HG02884 (cell line): ENCODE results near the gene GTF2IRD1.

Experiments used
- ATAC-seq: cut with Tn5 transposase; IDR thresholded peaks from one replicate; pipeline ENCODE4 v1.9.1; 2021; ENCODE audit warnings: mild to moderate bottlenecking, moderate library complexity; ENCODE audit not compliant: unreplicated experiment

The GTF2IRD1 gene

GRCh38 chr7:74464931-74465886 is 11.5 kb downstream of the GTF2IRD1 start:
- no peak for ATAC-seq

GRCh38 chr7:74466196-74466813 is 12.6 kb downstream of the GTF2IRD1 start:
- no peak for ATAC-seq

- no peak for ATAC-seq
Observed at GRCh38 chr7:74467876-74468275, 14.2 kb downstream of the GTF2IRD1 start.

GRCh38 chr7:74470504-74470903 is 16.8 kb downstream of the GTF2IRD1 start:
- ATAC-seq = no peak

GRCh38 chr7:74473116-74473515 is 19.4 kb downstream of the GTF2IRD1 start:
- no peak for ATAC-seq

- ATAC-seq = no peak
Observed at GRCh38 chr7:74474271-74474865, 20.7 kb downstream of the GTF2IRD1 start.

GRCh38 chr7:74475243-74475986 is 21.7 kb downstream of the GTF2IRD1 start:
- no peak for ATAC-seq

GRCh38 chr7:74475987-74476350 is 22.3 kb downstream of the GTF2IRD1 start:
- ATAC-seq = no peak

- no peak for ATAC-seq
Observed at GRCh38 chr7:74476626-74477025, 22.9 kb downstream of the GTF2IRD1 start.

- ATAC-seq = no peak
Observed at GRCh38 chr7:74478671-74479065, 25.0 kb downstream of the GTF2IRD1 start.

- ATAC-seq = no peak
Observed at GRCh38 chr7:74479066-74479781, 25.5 kb downstream of the GTF2IRD1 start.

GRCh38 chr7:74479961-74480829 is 26.5 kb downstream of the GTF2IRD1 start:
- no peak for ATAC-seq

GRCh38 chr7:74480861-74481417 is 27.2 kb downstream of the GTF2IRD1 start:
- ATAC-seq = no peak

- no peak for ATAC-seq
Observed at GRCh38 chr7:74481458-74482196, 27.9 kb downstream of the GTF2IRD1 start.

GRCh38 chr7:74482197-74482467 is 28.4 kb downstream of the GTF2IRD1 start:
- ATAC-seq = no peak

GRCh38 chr7:74482629-74483401 is 29.1 kb downstream of the GTF2IRD1 start:
- ATAC-seq = no peak

- no peak for ATAC-seq
Observed at GRCh38 chr7:74483402-74484336, 30.0 kb downstream of the GTF2IRD1 start.
